Upper lobe of left lung (tissue), 4 donors: ENCODE results near the gene GRK1.

Source experiments
- CTCF ChIP-seq, 6 experiments: fragments of 450-650 bp in 4 of 6; fragments of 200-600 bp in 2 of 6; sonication (generic) in 2 of 6; IDR thresholded peaks; one replicate each; pipeline ENCODE4 v1.5.1; 2016 to 2019; ENCODE audit warnings: antibody characterized with exemption in 6 of 6
- EP300 ChIP-seq, 4 donors: sonication (generic); formaldehyde crosslinking; IDR thresholded peaks; one replicate each; pipeline ENCODE4 v1.5.1; 2017; ENCODE audit warnings: antibody characterized with exemption in 4 of 4, control low read depth in 2 of 4
- POLR2A ChIP-seq, 4 donors: fragments of 450-650 bp; IDR thresholded peaks; one replicate each; pipeline ENCODE4 v1.5.1; 2016 to 2017; ENCODE audit warnings: antibody characterized with exemption in 4 of 4, mild to moderate bottlenecking in 2 of 4
- POLR2AphosphoS5 ChIP-seq, 2 donors: sonication (generic); formaldehyde crosslinking; IDR thresholded peaks; one replicate each; pipeline ENCODE4 v1.5.1; 2017; ENCODE audit warnings: antibody characterized with exemption in 2 of 2

- TF ChIP-seq CTCF (IDR thresholded peaks at IDR 0.05) = no peak
- no peak for TF ChIP-seq POLR2A (IDR thresholded peaks at IDR 0.05)
- TF ChIP-seq POLR2AphosphoS5 (IDR thresholded peaks at IDR 0.05) = no peak
- no peak for TF ChIP-seq EP300 (IDR thresholded peaks at IDR 0.05)
Observed at GRCh38 chr13:113636266-113636963, 30.6 kb upstream of the GRK1 start.
